Choroid plexus epithelial cell (primary cell): ENCODE data around the gene DNAJC12.

Experiments used
- DNase-seq: peaks from one replicate; pipeline ENCODE4 v3.0.0-alpha.2; 2010; ENCODE audit warnings: low read depth
- H3K4me3 ChIP-seq: 2 replicates; pipeline ENCODE4 v1.5.1; 2011; ENCODE audit warnings: low read depth, mild to moderate bottlenecking, control low read depth, low read length, moderate library complexity
- CTCF ChIP-seq: conservative IDR thresholded peaks from 2 replicates; pipeline ENCODE4 v1.5.1; 2011; ENCODE audit warnings: low read depth, mild to moderate bottlenecking, control low read depth, inconsistent platforms, low read length, moderate library complexity

Gene DNAJC12

DNA sequence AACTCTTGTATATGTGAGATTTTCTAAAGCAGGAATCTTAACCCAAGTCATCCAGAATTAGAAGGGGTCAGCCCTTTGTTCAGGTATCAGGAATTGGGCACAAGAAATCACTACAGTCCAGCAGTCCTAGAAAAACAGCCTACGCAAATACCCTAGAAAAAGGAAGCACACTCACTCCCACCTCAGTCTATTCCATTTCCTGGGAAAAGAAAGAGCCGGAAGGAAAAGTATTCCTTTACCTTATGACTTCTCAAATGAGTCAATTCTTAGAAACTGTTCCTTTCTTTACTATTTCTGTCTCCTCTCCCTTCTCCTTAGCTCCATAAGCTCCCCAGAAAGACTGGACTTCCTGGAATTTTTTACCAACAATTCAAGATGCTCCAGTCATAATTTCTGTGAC, 62.7 kb downstream of the DNAJC12 start:
- no peak for DNase-seq
- no peak overlapping the region for H3K4me3 ChIP-seq
- TF ChIP-seq CTCF, result no peak

- DNase-seq, result no peak
- no peak overlapping the region for H3K4me3 ChIP-seq
- no peak for TF ChIP-seq CTCF
Measured at GRCh38 chr10:67772894-67773511, 65.0 kb downstream of the DNAJC12 start.

DNA sequence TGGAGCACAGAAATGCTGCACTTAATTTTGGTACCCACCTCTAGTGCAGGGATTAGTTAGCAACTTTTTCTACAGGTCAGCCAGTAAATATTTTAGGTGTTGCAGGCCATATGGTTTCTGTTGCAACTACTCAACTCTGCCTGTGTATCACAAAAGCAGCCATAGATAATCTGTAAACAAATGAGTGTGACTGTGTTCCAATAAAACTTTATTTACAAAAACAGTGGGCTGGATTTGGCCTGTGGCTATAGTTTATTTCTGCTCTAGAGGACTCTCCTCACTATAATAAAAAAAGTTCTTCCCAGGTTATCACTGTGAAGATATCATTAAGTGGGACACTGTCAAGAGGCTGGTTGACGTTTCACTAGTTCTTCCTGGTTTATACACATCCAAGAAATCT, 65.8 kb downstream of the DNAJC12 start:
- TF ChIP-seq CTCF, result no peak
- no peak for DNase-seq

DNA sequence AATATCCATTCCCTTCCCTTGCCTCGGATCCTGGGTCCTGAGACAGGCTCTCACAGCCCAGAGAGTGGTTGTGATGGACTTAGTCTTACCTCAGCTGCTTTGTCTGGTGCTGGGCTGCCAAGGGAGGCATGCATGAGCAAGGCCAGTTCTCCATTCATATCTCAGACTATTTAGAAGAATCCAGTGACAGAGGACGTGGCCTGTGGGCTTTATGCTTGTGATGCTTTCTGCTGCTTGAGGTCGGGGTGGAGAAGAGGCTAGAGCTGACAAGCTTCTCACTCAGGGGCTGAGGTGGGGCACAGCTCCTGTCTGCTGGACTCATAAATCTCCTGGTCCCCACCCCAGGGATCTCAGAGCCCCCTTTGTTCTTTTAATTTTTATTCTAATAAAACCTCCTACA, 66.8 kb downstream of the DNAJC12 start:
- no peak for TF ChIP-seq CTCF
- DNase-seq, result no peak
- H3K4me3 ChIP-seq, result no peak overlapping the region

More for the DNA sequence above, 65.8 kb downstream of the DNAJC12 start:
- H3K4me3 ChIP-seq, result no peak overlapping the region

- no peak for TF ChIP-seq CTCF
- no peak overlapping the region for H3K4me3 ChIP-seq
Measured at GRCh38 chr10:67770537-67770936, 67.5 kb downstream of the DNAJC12 start.

GRCh38 chr10:67767244-67767643, 70.7 kb downstream of the DNAJC12 start:
- no peak for DNase-seq
- H3K4me3 ChIP-seq, result no peak overlapping the region
- TF ChIP-seq CTCF, result no peak

More at GRCh38 chr10:67770537-67770936, 67.5 kb downstream of the DNAJC12 start:
- DNase-seq, result no peak
